NCI-H2107 (cell line): Measurements from ENCODE around the gene CGNL1.

Experiments used
- DNase-seq: peaks from one replicate; lab custom pipeline; 2025; lab: John Stamatoyannopoulos, UW

CGNL1 gene

GRCh38 chr15:57385923-57386390 is 9.7 kb downstream of the CGNL1 start:
- DNase-seq, result no peak

DNA sequence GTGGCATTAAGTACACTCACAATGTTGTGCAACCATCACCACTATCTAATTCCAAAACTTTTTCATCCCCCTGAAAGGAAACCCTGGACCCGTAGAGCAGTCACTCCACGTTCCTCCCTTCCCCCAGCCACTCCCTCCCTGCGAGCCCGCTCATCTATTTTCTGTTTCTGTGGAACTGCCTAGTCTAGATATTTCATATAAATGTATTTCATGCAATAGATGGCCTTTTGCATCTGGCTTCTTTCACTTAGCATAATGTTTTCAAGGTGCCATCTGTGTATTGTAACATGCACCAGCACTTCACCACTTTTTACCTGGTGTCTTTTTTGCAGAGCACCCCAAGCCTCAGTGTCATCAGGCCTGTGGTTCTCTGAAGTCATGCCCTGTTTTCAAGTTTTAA is 10.7 kb downstream of the CGNL1 start:
- no peak for DNase-seq

GRCh38 chr15:57387564-57388076 is 11.3 kb downstream of the CGNL1 start:
- peak; percentile 13 for DNase-seq

DNA sequence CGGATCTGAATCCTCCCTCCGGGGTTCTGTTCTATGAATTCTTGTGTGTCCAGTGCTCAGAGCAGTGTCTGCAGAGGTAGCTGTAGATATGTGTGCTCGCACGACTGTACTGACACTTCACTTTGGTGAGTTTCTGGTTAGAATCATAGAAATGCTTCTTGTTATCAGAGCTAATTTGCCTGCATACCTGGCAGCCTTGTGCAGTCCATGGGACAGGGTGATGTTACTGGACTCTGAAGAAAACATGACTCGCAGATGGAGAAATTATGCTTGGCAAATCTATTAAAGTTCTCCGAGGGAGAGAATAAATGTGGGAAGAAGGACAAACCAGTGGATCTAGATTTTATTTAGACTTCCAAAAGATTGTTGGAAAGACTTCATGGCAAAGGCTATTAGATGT is 12.2 kb downstream of the CGNL1 start:
- DNase-seq, result no peak

- no peak for DNase-seq
Observed at GRCh38 chr15:57389991-57390390, 13.7 kb downstream of the CGNL1 start.

GRCh38 chr15:57390583-57390982 is 14.3 kb downstream of the CGNL1 start:
- DNase-seq, result no peak

DNA sequence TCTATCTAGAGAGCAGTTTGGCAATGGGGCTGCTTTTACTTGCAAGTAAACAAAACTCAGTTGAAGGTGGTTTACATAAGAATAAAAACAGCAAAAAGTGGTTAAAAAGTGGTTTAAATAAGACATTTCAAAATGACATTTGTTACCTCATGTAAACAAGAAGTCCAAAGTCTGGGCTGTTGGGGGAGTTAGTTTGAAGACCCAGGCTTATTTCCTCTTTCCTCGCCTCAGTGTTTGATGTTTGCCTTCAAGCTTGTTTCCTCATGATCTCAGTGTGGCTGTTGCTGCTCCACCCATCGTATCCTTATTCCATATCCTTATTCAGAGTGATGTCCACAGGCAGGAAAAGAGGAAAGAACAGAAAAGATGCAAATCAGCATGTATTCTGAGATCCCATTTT is 15.2 kb downstream of the CGNL1 start:
- no peak for DNase-seq

GRCh38 chr15:57393061-57393460 is 16.8 kb downstream of the CGNL1 start:
- DNase-seq, result no peak

DNA sequence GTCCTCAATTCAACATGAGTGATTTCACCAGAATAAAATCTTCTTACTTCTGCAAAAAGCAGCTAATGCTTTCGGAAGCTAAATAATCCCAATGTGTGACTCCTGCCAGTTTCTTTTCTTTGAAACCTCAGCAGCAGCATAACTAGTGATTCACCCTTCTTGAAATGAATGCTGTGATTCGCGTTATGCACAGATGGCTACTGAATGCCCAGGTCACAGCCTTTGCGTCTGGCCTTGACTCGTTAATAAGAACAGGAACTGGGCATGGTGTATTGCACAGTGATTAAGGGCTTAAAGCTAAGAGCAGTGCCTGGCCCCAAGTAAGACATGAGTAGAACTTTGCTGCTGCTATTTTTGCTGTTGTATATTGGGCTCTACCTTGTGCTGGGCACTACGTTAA is 19.0 kb downstream of the CGNL1 start:
- no peak for DNase-seq

- DNase-seq, result no peak
Observed at GRCh38 chr15:57398336-57398735, 22.0 kb downstream of the CGNL1 start.

- no peak for DNase-seq
Observed at GRCh38 chr15:57401546-57401945, 25.2 kb downstream of the CGNL1 start.

DNA sequence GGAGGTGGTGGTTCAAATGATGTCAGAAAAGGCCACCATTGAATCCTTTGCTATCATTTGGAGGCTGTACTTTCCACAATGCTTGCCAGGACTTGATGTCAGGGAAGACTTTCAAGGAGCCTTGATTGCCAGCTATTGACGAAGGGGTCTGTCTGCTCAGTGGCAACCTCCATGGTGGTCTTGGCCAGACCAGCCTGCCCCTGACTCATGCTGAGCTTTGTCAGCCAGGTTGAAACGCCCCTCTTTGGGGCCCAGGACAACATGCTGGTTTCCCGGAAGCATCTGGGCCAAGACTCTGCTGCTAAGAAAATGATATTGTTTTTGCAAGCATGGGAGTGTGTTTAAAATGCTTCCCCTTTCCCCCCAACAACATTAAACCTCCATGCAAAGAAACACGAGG is 26.7 kb downstream of the CGNL1 start:
- no peak for DNase-seq

DNA sequence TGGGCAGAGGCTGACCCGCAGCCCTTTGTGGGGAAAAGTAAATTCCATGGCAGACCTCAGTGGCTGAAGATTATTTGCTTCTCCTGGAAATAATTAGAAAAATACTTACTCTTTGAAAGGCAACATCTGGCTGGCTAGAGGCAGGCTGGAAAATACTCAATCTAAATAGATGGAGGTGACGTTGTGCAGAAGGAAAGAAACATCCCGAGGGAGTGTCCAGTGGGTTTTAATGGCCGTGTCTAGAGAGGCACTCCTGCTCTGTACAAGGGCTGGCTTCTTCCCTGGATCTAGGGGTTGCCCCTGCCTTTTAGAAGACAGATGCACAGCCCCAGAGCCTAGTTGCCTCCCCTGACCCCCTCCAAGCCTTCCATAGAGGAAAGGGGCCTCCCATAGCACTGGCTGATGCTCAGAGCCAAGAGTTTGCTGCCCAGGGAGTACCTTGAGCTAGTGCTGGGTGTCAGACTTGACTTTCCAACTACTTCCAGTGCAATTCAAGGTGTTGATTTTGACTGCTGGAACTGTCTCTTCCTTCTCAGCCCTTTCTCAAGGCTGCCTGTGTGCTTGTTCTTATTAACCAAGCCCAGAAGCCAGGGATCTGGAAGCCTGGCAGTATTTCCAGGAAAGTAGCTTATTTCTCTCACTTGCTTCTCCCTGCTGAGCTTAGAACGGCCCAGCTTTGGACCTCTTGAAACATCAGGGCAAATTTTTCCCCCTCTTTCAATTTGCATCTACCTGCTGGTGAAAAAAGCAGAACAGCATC is 27.4 kb downstream of the CGNL1 start:
- DNase-seq, result no peak

- no peak for DNase-seq
Observed at GRCh38 chr15:57405133-57405532, 28.8 kb downstream of the CGNL1 start.

DNA sequence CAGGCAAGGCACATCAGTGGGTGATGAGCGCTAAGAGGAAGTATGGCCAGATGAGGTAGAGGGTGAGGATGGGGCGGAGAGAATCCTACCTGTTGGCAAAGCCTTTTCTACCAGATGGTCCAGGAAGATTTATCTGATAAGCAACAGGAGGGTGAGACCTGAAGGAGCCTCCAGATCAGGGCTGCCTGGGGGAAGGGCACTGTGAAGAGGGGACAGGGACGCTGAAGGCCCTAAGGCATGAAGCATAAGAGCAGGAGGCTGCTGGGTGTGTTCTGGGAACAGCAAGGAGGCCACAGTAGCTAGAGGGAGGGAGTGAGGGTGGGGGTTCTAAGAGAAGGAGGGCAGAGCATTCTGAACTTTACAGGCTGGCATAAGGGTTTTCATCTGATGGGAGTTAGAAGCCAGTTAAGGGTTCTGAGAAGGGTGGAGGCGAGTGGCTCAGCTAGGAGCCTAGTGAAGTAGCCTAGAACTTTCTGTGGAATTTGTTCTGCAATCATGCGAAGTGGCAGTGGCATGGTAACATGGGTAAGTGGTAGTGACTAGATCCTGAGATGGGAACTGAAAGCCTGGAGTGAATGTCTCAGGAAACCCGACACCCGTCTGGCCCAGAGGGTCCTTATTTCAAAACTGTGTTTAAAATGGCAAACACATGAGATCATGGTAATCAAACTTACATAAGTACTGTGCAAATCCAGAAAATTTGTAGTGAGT is 29.9 kb downstream of the CGNL1 start:
- DNase-seq, result no peak

GRCh38 chr15:57410373-57410772 is 34.1 kb downstream of the CGNL1 start:
- DNase-seq, result no peak

DNA sequence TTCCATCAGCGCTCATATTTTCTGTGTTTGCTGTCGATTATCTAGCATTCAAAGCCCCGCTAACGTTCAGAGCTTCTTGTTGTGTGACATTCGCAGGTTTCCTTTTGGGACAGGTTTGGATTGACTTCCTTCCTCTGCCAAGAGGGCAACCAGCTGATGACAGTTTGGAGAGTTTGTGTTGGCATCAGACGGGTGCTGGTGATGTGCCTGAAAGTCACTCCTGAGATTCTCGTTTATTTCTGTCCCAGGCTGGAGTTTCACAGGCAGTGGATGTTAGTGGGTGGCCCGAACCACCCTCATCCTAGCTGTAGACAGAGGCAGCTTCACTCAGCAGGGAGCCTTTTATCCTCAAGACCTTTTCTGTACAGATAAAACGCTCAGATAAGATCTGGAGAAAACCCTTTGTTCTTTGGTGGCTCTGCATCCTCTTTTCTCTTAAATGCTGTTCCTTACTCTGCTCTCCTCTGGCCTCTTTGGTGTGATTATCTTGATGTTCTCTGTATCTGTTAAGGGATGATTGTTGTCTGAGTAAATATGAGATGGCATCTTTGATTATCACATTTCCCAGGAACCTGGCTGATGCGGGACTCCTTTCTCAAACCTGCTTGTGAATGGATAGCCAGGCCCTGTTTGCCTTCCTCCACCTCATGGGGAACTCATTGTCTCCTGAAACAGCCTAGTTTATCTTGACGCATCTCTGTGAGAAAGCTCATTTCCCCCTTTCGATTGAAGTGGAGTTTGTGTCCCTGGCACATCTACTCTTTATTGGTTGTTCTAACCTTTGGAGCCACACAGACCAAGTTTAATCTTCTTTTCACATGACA is 35.9 kb downstream of the CGNL1 start:
- DNase-seq, result no peak

DNA sequence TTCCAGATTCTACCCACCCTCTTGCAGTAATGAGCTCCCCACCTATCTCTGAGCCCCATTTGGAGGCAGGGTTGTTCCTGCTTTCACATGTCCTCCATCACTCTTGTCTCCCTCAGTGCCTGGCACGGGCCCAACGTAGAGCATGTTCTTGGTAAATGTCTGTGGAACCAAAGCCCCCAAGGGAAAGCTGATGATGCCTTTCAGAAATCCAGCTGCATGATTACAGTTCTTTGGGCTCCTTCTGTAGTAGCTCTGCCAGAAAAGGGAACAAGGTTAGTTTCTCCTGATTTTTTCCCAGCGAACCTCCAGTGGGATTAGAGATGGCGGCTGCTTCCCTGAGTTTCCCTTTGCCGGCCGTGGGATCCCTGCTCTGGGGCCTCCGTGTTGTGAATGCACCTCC is 39.3 kb downstream of the CGNL1 start:
- no peak for DNase-seq

DNA sequence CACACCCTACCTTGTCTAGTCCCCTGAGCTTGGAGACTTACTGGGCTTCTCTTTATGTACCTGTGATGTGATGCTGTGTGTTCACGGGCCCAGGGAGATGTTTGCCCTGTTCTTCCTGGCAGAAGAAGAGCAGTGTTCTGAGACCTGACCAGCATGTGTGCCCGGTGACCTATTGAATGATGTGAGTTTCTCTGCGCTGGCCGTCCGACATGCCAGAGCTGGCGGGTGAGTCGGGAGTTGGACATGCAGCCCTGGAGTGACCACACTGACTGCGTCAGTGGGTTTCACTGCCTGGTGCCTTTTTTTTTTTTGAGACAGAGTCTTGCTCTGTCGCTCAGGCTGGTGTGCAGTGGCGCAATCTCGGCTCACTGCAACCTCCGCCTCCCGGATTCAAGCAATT is 42.3 kb downstream of the CGNL1 start:
- no peak for DNase-seq

DNA sequence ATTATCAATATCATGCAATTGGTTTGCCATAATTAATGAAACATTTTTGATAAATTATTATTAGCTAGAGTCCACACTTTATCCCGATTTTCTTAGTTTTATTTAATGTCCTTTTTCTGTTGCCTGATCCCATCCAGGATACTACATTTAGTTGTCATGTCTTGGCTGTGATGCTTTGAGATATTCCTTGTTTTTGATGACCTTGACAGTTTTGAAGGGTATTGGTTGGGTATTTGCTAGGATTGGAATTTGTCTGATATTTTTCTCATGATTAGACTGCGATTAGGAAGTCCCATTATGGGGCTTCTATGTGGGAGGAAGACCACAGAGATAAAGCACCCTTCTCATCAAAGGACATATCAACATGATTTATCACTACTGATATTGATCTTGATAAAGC is 43.0 kb downstream of the CGNL1 start:
- DNase-seq, result no peak

- DNase-seq, result no peak
Observed at GRCh38 chr15:57421110-57421509, 44.8 kb downstream of the CGNL1 start.

DNA sequence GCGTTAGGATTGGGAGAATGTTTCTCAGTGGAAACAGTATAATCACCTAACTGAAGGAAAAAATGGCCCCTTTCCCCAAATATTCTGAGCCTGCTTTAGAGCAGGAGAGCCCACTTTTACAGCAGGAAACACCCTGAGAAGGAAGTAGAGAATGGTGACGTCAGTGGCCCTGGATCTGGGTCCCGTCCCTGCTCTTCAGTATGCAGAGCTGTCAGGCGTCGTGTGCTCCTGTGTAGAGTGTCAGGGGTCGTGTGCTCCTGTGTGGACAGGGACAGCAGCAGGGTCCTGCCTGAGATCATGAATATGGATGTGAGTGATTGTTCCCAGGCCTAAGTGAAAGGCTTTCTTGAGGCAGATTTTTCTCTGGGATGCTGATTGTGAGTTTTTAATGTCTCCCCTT is 45.2 kb downstream of the CGNL1 start:
- DNase-seq, result no peak
